ENCODE results near the gene FCGR3B.
A peak's percentile ranks its signal among the peaks of the same experiment; 100 is the strongest.
"Not testable (repeated sequence)": the region's sequence is repeated elsewhere in the genome, so short reads cannot be mapped to it uniquely, and the experiment has no call there.

Gene FCGR3B

DNA sequence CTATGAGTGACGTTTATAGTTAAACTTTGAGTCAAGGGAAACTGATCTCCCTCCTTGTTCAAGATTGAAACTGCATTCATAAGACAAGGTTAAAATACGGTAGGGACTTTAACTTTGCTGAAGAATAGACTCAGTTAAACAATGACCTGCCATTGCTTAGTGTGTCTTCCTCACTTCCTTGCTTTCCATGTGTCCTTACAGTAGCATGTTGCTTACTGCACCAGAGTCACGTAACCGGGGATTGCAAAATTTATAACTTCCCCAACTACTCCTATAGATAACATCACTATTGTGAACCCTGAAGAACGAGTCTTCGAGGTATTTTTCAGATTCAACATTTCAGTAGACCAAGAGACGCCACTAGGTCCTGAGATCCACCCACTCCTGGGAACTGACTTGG, 22.6 kb upstream of the FCGR3B start:
- not testable (repeated sequence) for DNase-seq (ENCODE audit: low spot score)

DNA sequence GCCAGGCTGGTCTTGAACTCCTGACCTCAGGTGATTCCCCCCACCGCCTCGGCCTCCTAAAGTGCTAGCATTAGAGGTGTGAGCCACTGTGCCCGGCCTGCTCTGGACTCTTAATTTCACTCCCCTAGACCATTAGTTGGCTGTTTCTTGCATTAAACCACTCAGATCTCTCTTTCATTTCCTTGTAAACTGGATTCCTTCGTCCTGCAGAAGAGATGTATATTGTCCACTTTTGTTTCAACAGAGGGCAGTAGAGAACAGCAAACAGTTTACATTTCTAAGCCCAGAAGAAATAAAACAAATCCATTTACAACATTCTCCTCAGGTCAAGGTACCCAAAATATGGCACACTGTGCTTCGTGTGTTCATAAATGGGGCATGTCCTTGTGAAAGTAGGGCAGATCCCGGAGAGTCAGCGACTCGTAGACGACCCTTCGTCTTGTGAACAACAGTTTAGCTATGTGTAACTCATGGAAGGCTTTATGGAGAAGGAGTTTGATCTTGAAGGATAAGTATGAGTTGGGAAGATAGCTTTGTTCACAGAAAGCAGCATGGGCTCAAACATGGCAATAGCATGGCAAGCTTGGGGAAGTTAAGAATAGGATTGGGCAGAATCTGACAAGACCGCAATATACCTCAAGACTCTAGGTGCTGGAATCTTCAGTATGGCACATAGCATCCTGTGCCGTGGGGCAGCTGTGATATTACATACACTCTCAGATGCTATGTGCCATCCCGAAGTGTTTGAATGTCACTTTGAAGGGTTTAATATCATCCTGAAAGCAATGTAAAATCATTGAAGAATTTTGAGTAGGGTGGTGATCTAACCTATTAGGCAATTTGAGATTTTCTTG, 16.8 kb upstream of the FCGR3B start:
- DNase-seq (ENCODE audit: low spot score), result not testable (repeated sequence)

DNA sequence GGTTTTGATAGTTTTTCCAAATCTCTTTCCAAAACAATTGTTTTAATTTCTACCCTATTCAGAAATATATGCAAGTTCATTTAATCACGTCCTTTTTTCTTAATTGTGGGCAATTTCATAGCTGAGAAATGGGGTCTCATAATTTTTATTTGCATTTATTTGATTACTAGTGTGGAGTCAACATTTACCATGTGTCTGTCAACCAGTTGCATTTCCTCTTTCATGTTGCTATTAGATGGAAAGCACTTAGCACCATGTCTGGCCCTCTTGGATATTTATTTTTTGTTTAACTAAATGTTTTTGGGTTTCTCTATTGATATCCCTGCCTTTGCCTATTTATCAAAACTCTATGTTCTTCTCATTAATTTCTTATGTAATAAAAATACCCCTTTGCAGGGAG, 13.9 kb upstream of the FCGR3B start:
- DNase-seq (ENCODE audit: low spot score), result not testable (repeated sequence)

DNA sequence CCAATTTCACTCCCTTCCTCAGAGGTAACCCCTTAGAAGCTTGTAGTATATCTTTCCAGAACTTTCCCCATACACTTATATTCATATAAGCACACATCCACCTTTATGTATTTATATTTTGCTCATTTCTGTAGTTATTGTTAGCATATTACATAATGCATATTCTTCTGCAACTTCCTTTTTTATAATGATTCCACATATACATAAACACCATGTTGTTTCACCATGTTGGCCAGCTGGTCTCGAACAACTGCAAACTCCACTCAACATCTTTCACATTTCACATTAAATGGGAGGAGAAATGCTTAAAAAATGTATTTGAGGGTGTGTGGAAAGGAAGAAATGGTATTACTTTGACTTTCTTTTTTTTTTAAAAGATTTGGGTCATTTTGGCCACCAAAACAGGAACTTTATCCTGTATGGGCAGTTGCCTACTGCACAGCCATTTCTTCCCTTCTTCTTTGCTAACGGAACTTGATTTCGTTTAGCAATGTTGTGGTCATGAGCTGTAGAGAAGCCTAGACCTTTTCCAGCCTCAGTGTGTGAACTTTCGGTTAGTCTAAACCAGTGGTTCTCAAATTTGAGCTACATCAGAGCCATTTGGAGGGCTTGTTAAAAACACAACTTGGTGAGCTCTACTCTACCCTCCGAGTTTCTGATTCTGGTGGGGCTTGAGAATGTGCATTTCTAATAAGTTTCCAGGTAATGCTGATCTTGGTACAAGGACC, 12.7 kb upstream of the FCGR3B start:
- DNase-seq (ENCODE audit: low spot score), result not testable (repeated sequence)

DNA sequence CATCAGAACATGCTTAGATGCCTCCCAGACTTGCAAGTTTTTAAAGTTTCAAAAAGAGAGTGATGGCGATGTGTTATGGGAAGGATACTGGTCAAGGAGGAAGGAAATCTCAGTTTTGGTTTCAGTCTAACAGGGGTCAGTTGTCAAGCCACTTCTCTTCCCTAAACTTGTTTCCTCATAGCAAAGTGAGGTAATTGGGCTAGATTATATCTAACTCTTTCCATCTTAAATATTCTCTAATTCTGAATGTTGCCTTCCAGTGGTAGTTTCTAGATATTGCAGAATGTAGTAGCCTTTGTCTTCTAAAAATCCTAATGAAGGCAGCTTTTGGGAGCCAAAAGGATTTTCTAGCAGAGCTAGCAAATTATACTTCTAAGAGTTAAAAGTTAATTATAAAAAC, 11.7 kb upstream of the FCGR3B start:
- DNase-seq (ENCODE audit: low spot score), result not testable (repeated sequence)

DNA sequence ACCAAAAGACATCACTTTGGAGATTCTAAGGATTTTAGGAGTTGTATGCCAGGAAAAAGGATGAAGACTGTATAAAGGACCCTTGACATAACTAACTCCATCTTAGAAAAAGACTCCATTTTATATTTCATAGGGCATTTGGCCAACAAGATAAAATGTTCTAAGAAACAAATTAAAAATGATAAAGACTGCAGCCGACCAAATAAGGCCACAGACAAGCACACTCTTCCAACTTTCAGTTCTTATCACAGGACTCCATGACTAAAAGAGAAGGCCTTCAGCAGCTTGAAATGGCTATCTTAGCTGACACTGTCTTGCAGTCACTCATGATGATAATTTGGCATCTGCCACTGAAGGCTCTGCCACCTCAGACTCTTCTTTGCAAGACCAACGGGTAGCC, 8.2 kb upstream of the FCGR3B start:
- DNase-seq (ENCODE audit: low spot score), result not testable (repeated sequence)

DNA sequence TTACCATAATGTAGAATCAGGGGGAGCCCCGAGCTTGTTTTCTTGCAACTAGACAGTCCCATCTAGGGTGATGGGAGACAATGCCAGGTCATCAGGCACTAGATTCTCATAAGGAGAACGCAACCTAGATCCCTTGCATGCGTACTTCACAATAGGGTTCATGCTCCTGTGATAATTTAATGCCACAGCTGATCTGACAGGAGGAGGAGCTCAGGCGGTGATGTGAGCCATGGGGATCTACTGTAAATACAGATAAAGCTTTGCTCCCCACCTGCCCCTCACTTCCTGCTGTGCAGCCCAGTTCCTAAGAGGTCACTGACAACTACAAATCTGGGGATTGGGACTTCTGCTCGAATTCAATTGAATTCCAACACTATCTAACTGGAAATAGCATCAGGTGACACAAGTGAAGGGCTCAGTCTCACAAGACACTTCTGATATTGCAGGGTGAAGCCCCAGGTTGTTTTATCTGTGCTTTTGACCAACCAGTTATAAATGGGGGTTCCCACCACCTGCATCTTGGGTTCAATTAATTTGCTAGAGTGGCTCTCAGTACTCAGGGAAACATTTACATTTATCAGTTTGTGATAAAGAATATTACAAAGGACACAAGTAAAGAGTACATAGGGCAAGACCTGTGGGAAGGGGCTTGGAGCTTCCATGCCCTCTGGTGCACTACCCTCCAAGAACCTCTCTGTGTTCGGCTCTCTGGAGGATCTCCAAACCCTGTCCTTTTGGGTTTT, 7.4 kb upstream of the FCGR3B start:
- not testable (repeated sequence) for DNase-seq (ENCODE audit: low spot score)

DNA sequence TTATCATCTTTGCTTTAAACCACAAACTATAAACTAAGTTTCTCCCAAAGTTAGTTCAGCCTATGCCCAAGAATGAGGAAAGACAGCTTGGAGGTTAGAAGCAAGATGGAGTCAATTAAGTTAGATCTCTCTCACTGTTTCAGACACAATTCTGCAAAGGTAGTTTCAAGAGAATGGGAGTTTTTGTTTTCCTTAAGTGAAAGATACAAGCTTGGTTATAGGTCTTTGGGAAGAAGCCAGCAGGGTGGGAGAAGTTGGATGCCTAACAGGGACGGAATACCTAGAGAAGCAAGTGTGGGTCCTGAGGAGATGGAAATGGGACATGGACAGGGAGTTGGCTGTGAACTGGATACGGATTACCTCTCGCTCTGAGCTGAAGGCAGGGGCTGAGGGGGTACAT, 6.0 kb upstream of the FCGR3B start:
- DNase-seq (ENCODE audit: low spot score), result not testable (repeated sequence)

DNA sequence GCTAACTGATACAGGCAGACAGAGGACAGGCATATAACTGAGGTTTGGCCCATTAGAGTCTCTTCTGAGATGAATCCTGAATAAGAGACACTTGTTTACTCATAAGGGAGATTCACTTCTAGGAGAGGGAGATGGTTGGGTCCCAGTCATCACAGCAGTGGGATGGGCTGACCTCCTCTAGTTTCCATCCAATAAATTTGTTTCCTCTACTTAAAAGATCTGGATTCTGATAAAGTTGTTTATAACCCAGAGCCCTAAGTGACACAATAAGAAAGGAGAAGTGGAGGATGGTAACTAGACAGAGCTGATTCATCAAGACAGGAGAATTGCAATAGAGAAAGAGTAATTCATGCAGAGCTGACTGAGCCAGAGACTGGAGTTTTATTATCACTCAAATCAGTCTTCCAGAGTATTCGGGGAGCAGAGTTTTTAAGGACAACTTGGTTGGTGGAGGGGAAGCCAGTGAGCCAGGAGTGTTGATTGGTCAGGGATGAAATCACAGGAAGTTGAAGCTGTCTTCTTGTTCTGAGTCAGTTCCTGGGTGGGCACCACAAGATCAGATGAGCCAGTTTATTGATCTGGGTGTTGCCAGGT, 5.3 kb upstream of the FCGR3B start:
- not testable (repeated sequence) for DNase-seq (ENCODE audit: low spot score)

DNA sequence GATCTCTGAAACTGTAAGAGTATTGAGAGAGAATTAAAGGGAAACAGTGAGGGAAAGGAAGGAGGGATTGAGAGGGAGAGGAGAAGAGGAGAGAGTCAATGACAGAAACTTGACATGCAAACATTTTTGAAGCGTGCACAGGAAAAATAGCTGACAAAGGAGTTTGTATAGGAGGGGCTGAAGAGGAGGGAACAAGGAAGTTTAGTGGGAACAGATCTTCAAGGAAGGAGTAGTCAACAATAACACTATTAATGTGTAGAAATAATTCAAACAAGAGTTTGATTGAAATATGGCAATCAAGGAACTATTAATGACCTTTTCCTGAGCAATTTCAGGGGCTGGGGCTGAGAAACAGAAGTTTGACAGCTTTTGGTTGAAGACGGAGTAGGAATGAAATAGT, 4.0 kb upstream of the FCGR3B start:
- DNase-seq (ENCODE audit: low spot score), result not testable (repeated sequence)

DNA sequence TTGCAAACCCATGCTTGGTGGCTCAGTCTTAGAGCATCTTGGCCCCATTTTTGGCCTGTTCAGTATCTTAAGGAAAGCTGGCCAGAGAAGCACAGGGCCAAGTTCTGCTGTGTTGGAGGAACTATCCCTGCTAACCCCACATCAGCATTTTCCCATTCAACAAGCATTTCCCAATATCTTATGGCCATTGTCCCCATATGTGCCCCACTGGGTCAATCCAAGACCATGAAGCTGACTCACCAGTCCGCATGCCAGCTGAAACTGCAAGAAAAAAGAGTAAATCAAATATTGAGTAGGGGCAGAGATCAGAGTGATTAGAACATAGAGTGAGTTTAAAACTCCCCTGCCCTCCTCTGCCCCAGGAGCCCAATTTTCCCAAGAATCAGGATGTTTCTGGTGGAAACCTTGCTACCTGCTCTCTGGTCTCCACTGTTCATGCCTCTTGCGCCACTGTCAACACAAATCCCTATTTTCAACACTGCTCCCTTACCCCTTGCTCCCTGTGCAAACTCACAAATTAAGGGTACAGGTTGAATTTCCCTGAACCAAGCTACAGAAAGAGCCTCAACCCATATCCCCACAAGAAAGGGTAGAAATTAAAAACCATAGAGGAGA, 741 bp downstream of the FCGR3B start:
- not testable (repeated sequence) for DNase-seq (ENCODE audit: low spot score)

DNA sequence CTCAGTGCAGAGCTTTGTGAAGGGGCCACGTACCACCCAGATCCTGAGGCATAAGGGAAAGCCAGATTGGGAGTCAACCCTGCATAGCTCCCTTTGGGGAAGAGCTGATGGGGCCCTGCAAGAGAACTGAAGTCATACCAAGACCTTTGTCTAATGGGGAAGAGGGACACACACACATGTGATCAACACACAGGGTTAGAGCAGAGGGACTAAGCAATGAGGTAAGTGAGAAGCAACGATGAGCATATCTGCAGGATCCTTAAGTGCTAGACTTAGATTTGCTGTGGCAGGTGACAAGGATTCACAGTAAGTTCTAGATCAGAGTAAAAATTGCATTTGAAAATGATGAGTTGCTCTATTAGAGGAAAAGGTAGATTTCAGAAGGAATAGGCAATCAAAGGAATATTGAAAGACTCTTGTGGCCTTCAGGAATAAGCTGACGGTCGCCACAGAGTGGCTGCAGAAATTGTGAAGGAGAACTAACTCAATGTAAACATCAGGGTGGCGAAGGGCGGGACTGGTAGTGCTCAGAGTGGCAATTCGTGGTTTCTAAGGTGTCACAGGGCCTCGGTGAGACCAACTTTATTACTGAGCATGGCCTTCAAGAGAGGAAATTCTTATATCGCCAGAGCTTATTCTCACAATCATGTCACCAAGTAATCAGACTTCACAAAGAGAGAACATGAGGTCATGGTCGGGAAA, 4.4 kb downstream of the FCGR3B start:
- DNase-seq (ENCODE audit: low spot score), result not testable (repeated sequence)

DNA sequence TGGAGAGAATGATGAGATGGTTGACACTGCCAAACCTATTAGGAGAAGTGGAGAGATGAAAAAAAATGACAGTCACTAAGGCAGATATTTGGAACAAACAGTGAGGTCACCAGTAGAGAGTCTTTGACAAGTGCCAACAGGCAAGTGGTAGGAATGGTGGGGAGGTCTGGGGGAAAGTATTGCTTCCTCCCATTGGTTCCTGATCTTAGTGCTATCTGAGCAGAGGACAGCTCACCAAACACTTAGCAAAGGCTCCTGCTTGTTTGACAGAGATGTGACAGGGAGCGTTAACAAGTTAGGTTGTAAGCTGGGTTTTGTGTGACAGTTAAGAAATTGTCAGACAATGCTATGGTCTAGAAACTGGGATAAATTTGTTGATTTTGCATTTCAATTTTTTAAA, 6.4 kb downstream of the FCGR3B start:
- DNase-seq (ENCODE audit: low spot score), result not testable (repeated sequence)

DNA sequence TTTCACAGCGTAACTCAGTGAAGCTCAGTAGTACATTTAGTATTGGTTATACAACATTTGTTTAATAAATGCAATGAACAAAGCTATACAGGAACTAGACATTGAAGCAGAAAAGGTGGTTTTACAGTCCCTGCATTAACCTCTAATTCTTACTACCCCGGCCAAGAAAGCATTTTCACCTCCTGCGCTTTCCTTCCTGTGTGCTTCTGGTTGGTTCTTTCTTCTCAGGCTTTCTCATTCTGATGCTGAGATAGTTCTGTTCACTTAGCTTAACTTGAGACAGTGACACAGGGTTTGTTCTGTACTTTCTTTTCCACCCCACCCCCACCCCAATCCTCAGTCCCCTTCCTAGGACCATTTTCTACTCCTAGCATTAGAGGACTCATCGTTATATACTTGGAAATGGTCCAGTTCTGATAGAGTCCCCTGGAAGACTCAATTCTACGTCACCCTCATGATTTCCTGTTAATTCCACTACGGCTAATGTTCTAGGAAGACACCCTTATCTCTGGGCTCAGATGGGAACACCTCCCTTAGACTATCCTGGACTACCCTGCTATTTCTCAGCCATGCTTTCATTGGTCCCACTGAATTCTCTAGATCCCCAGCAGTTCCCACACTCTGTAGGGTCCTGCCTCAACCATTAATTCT, 7.5 kb downstream of the FCGR3B start:
- DNase-seq (ENCODE audit: low spot score), result not testable (repeated sequence)

DNA sequence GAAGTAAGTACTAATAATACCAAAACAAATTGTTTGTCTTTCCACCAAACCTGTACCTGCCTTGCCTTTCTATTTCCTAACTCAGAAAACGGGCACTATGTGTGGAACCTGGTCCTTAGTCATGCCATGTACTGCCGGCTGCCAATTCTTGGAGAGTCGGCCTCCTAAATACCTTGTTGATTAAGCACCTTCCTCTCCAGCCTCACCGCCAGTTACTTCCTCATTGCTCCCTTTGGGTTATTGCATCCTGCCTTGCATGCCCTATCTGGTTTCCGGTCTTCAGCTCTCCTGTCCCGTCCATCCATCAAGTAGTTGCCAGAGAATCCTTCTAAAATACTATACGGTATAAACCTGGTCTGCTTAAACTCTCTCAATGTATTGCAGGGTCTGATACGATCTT, 8.9 kb downstream of the FCGR3B start:
- DNase-seq (ENCODE audit: low spot score), result not testable (repeated sequence)

DNA sequence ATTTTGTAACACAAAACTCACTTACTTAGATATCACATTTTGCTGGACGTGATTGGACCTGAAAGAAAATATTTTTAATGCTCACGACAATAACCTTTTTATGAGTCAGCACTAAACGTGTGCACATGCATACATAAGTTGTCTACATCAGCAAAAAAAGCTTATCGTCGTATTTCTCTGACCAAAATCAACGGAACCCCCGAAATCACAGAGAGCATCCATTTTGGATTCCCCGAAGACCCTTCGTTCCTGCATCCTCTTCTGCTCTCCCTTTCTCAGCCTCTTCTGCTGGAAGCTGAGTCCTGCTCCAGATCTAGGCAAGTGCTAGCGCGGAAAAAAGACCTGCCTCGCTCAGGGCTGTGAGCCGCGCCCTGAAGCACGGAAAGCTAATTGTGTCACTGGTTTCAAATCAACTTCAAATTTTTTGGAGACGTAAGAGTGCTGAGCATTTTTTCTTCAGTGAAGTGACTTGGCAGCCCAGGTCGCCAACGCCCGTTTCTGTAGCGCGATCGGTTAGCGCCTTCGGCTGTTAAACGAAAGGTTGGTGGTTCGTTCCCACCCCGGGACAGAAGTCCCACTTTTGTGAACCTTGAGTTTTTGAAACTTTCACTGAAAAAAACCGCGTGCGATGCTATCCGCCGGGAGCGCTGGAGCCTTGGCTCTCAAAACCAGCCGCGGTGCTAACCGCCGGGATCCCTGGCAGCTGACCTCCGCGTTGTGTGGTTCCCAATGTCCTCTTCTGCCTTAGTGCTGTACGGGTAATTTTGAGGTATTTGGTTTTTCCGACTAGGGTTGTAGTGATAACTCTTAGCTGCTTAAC, 9.6 kb downstream of the FCGR3B start:
- peak; percentile 65 for DNase-seq (ENCODE audit: low spot score)

DNA sequence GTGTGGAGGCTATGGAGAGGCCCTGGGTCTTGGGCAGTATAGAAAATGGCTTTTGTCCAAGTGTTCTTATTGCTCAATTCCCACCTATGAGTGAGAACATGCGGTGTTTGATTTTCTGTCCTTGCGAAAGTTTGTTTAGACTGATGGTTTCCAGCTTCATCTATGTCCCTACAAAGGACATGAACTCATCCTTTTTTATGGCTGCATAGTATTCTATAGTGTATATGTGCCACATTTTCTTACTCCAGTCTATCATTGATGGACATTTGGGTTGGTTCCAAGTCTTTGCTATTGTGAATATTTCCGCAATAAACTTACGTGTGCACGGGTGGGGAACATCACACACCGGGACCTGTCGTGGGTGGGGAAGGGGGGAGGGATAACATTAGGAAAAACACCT, 10.6 kb downstream of the FCGR3B start:
- DNase-seq (ENCODE audit: low spot score), result not testable (repeated sequence)

DNA sequence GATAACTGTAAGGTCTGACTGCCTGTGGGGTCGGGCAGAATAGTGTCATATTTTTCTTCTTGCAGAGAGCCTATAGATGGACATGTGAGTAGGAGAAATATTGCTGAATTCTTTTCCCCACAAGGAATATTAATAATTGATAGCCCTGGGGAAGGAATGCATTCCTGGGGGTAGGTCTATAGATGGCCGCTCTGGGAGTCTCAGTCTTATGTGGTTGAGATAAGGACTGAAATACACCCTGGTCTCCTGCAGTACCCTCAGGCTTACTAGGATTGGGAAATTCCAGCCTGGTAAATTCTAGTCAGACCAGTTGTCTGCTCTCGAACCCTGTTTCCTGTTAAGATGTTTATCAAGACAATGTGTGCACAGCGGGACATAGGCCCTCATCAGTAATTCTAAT, 12.5 kb downstream of the FCGR3B start:
- DNase-seq (ENCODE audit: low spot score), result not testable (repeated sequence)

DNA sequence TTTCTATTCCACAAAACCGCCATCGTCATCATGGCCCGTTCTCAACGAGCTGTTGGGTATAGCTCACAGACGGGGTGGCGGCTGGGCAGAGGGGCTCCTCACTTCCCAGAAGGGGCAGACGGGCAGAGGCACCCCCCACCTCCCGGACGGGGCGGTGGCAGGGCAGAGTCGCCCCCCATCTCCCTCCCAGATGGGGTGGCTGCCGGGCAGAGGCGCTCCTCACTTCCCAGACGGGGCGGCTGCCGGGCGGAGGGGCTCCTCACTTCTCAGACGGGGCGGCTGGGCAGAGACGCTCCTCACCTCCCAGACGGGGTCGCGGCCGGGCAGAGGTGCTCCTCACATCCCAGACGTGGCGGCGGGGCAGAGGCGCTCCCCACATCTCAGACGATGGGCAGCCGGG, 14.6 kb downstream of the FCGR3B start:
- not testable (repeated sequence) for DNase-seq (ENCODE audit: low spot score)

All from GM20000 (cell line).